ENCODE data around the gene SPRYD4.
"Not testable (repeated sequence)": the region's sequence is repeated elsewhere in the genome, so short reads cannot be mapped to it uniquely, and the experiment has no call there.

SPRYD4 gene

GRCh38 chr12:56468216-56469006 lies at the start of gene SPRYD4:
Gene SPRYD4, plus strand, starts transcription at chr12:56468578. Its CDS starts 14 bp downstream, at chr12:56468592.
- H3K4me3 ChIP-seq (ENCODE audit: low read length), result peak within 1 kb of the TSS; percentile 88
- DNase-seq (ENCODE audit: low read depth, low spot score), result peak; percentile 71
- no peaks in the 10 kb centered on the region for H3K27me3 ChIP-seq (ENCODE audit: control insufficient read depth, insufficient read depth, low read length)
- H3K9me3 ChIP-seq (ENCODE audit: control insufficient read depth, insufficient read depth, low read length), result no peaks in the 10 kb centered on the region
- H3K36me3 ChIP-seq (ENCODE audit: control insufficient read depth, insufficient read depth, low read length), result peaks cover 3% of the 10 kb centered on the region; the same call in 1 of the 2 replicates
- no CpG with 5 or more reads among the region's 43 CpGs for WGBS (ENCODE audit: insufficient coverage, insufficient read length)
- peaks cover 5% of the 10 kb centered on the region for H3K4me1 ChIP-seq (ENCODE audit: control insufficient read depth, insufficient read depth, low read length)
- no peak within 1 kb of the TSS for H3K27ac ChIP-seq (ENCODE audit: low read length)

DNA sequence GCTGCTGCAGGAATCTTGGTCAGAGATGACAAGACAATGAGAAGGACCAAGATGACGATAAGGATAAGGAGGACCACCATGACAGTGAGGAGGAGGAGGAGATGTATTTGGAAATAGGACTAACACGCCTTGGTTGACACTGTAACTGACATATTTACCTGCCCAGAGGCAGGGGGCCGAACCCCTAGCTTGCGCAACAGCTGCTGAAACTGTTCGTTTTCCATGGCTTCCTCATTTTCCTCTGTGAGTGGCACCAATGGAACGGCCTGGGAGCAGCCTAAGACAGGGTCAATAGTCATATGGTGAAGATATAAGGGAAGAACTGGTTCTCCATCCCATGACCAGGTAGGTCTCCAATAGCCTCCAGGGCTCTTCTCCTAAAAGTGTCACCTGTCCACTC lies 48.0 kb upstream of the SPRYD4 start:
- no CpG with 5 or more reads among the region's 6 CpGs for WGBS (ENCODE audit: insufficient coverage, insufficient read length)
- peaks cover 32% of the 10 kb centered on the region for H3K36me3 ChIP-seq (ENCODE audit: control insufficient read depth, insufficient read depth, low read length)
- H3K4me3 ChIP-seq (ENCODE audit: low read length), result no peak overlapping the region
- no peak for DNase-seq (ENCODE audit: low read depth, low spot score)
- H3K9me3 ChIP-seq (ENCODE audit: control insufficient read depth, insufficient read depth, low read length), result no peaks in the 10 kb centered on the region
- no peaks in the 10 kb centered on the region for H3K4me1 ChIP-seq (ENCODE audit: control insufficient read depth, insufficient read depth, low read length)
- no peaks in the 10 kb centered on the region for H3K27me3 ChIP-seq (ENCODE audit: control insufficient read depth, insufficient read depth, low read length)
- no peak overlapping the region for H3K27ac ChIP-seq (ENCODE audit: low read length)

DNA sequence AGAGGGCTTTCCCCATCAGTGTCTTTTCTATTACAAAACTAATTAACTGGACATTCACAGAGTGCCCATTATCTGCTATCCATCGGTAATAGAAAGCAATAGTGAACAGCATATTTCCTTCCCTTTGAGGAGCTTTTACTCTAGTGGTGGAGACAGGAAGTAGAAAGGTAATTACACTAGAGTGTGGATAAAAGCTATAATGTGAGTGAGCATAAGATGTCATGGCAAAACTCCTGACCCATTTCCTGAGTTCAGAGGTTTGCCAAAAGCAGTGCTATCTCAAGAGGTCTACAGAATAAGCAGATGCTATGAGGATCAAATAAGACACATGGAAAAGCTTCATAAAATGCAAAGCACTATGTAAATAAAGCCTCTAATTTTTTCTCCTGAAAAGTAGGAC lies 43.2 kb upstream of the SPRYD4 start:
- DNase-seq (ENCODE audit: low read depth, low spot score), result no peak
- WGBS (ENCODE audit: insufficient coverage, insufficient read length), result no CpG with 5 or more reads among the region's 1 CpG
- no peak overlapping the region for H3K4me3 ChIP-seq (ENCODE audit: low read length)
- H3K36me3 ChIP-seq (ENCODE audit: control insufficient read depth, insufficient read depth, low read length), result peaks cover 48% of the 10 kb centered on the region
- no peak overlapping the region for H3K27ac ChIP-seq (ENCODE audit: low read length)
- no peaks in the 10 kb centered on the region for H3K27me3 ChIP-seq (ENCODE audit: control insufficient read depth, insufficient read depth, low read length)
- H3K4me1 ChIP-seq (ENCODE audit: control insufficient read depth, insufficient read depth, low read length), result no peaks in the 10 kb centered on the region
- no peaks in the 10 kb centered on the region for H3K9me3 ChIP-seq (ENCODE audit: control insufficient read depth, insufficient read depth, low read length)

DNA sequence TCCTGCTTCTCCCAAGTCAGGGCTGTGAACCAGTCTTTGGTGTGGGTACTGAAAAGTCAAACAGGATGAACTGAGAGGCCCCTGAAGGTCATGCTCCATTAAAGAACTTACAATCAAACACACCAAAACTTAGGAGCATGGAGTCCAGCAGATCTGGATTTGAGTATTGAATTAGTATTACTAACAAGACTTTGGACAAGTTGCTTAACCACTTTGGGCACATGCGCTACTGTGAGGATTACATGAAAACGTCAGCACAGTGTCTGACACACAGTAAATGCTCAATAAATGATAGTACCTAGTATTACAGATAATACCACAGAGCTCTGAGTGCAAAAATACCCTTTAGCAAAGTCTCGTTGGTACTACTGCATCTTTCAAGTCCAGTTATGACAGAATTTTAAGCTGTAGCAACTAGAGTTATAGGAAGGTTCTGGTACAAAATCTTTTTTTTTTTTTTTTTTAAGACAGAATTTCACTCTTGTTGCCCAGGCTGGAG lies 42.4 kb upstream of the SPRYD4 start:
- H3K4me3 ChIP-seq (ENCODE audit: low read length), result no peak overlapping the region
- no peaks in the 10 kb centered on the region for H3K4me1 ChIP-seq (ENCODE audit: control insufficient read depth, insufficient read depth, low read length)
- no peak overlapping the region for H3K27ac ChIP-seq (ENCODE audit: low read length)
- no peak for DNase-seq (ENCODE audit: low read depth, low spot score)
- no CpG with 5 or more reads among the region's 3 CpGs for WGBS (ENCODE audit: insufficient coverage, insufficient read length)
- no peaks in the 10 kb centered on the region for H3K27me3 ChIP-seq (ENCODE audit: control insufficient read depth, insufficient read depth, low read length)
- peaks cover 48% of the 10 kb centered on the region for H3K36me3 ChIP-seq (ENCODE audit: control insufficient read depth, insufficient read depth, low read length)
- H3K9me3 ChIP-seq (ENCODE audit: control insufficient read depth, insufficient read depth, low read length), result no peaks in the 10 kb centered on the region

DNA sequence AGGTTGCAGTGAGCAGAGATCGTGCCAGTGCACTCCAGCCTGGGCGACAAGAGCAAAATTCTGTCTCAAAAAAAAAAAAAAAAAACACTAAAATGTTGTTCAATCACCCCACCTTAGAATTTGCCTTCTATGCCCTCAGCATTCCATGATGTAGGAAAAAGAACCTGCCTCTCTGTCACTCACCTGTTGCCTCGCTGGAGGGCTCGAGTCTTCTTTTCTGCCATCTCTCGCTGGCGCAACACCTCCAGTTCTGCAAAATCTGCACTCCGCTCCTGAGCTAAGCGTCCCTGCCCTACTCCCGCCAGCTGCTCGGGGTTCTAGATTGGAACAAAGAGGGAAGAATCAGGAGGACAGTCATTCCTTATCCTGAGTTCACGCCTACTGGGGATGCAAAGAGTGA lies 37.1 kb upstream of the SPRYD4 start:
- no peaks in the 10 kb centered on the region for H3K4me1 ChIP-seq (ENCODE audit: control insufficient read depth, insufficient read depth, low read length)
- no peak overlapping the region for H3K27ac ChIP-seq (ENCODE audit: low read length)
- no peak overlapping the region for H3K4me3 ChIP-seq (ENCODE audit: low read length)
- no peaks in the 10 kb centered on the region for H3K9me3 ChIP-seq (ENCODE audit: control insufficient read depth, insufficient read depth, low read length)
- H3K27me3 ChIP-seq (ENCODE audit: control insufficient read depth, insufficient read depth, low read length), result no peaks in the 10 kb centered on the region
- no peak for DNase-seq (ENCODE audit: low read depth, low spot score)
- H3K36me3 ChIP-seq (ENCODE audit: control insufficient read depth, insufficient read depth, low read length), result peaks cover 31% of the 10 kb centered on the region
- WGBS (ENCODE audit: insufficient coverage, insufficient read length), result no CpG with 5 or more reads among the region's 11 CpGs

DNA sequence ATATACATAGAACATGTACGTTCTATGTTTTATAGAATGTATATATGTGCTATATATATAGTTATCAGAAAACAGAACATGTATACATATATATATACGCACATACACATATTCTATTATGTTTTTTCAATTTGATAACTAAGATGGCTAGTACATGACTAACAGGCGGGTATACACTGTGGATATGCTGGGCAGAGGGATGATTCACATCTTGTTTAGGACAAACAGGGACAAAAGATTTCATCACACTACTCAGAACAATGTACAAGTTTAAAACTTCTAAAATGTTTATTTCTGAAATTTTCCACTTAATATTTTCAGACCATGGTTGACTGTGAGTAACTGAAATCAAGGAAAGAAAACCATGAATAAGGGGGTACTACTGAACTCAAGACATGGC lies 36.5 kb upstream of the SPRYD4 start:
- Histone ChIP-seq H3K9me3 (ENCODE audit: control insufficient read depth, insufficient read depth, low read length) (no peaks in the 10 kb centered on the region), H3K27ac (ENCODE audit: low read length) (no peak overlapping the region), H3K4me3 (ENCODE audit: low read length) (no peak overlapping the region), H3K27me3 (ENCODE audit: control insufficient read depth, insufficient read depth, low read length) (no peaks in the 10 kb centered on the region), H3K4me1 (ENCODE audit: control insufficient read depth, insufficient read depth, low read length) (no peaks in the 10 kb centered on the region), H3K36me3 (ENCODE audit: control insufficient read depth, insufficient read depth, low read length) (peaks cover 31% of the 10 kb centered on the region)
- no peak for DNase-seq (ENCODE audit: low read depth, low spot score)
- no CpG with 5 or more reads among the region's 3 CpGs for WGBS (ENCODE audit: insufficient coverage, insufficient read length)

- DNase-seq (ENCODE audit: low read depth, low spot score), result no peak
- Histone ChIP-seq H3K9me3 (ENCODE audit: control insufficient read depth, insufficient read depth, low read length) (no peaks in the 10 kb centered on the region), H3K36me3 (ENCODE audit: control insufficient read depth, insufficient read depth, low read length) (peaks cover 13% of the 10 kb centered on the region), H3K4me3 (ENCODE audit: low read length) (no peak overlapping the region), H3K4me1 (ENCODE audit: control insufficient read depth, insufficient read depth, low read length) (no peaks in the 10 kb centered on the region), H3K27me3 (ENCODE audit: control insufficient read depth, insufficient read depth, low read length) (no peaks in the 10 kb centered on the region), H3K27ac (ENCODE audit: low read length) (no peak overlapping the region)
- no CpG with 5 or more reads among the region's 6 CpGs for WGBS (ENCODE audit: insufficient coverage, insufficient read length)
These were observed 33.5 kb upstream of the SPRYD4 start for GRCh38 chr12:56434828-56435227.

- Histone ChIP-seq H3K4me1 (ENCODE audit: control insufficient read depth, insufficient read depth, low read length) (no peaks in the 10 kb centered on the region), H3K27me3 (ENCODE audit: control insufficient read depth, insufficient read depth, low read length) (no peaks in the 10 kb centered on the region), H3K36me3 (ENCODE audit: control insufficient read depth, insufficient read depth, low read length) (no peaks in the 10 kb centered on the region), H3K4me3 (ENCODE audit: low read length) (no peak overlapping the region), H3K9me3 (ENCODE audit: control insufficient read depth, insufficient read depth, low read length) (no peaks in the 10 kb centered on the region), H3K27ac (ENCODE audit: low read length) (no peak overlapping the region)
- WGBS (ENCODE audit: insufficient coverage, insufficient read length), result no CpG with 5 or more reads among the region's 11 CpGs
- DNase-seq (ENCODE audit: low read depth, low spot score), result no peak
These were observed 30.8 kb upstream of the SPRYD4 start for GRCh38 chr12:56437430-56438176.

- not testable (repeated sequence) for H3K9me3 ChIP-seq (ENCODE audit: control insufficient read depth, insufficient read depth, low read length); DNase-seq (ENCODE audit: low read depth, low spot score); H3K27ac ChIP-seq (ENCODE audit: low read length); H3K4me1 ChIP-seq (ENCODE audit: control insufficient read depth, insufficient read depth, low read length); H3K36me3 ChIP-seq (ENCODE audit: control insufficient read depth, insufficient read depth, low read length); H3K27me3 ChIP-seq (ENCODE audit: control insufficient read depth, insufficient read depth, low read length); H3K4me3 ChIP-seq (ENCODE audit: low read length)
- no CpG with 5 or more reads among the region's 2 CpGs for WGBS (ENCODE audit: insufficient coverage, insufficient read length)
These were observed 25.2 kb upstream of the SPRYD4 start for GRCh38 chr12:56443208-56443607.

GRCh38 chr12:56448860-56449621 lies 19.3 kb upstream of the SPRYD4 start, which contains the start of gene TIMELESS:
Gene TIMELESS, minus strand, starts transcription at chr12:56449426. Its CDS starts 15,256 bp downstream, at chr12:56434170.
- no peak within 1 kb of the TSS for H3K27ac ChIP-seq (ENCODE audit: low read length)
- H3K4me1 ChIP-seq (ENCODE audit: control insufficient read depth, insufficient read depth, low read length), result no peaks in the 10 kb centered on the region; the same call in 1 of the 2 replicates
- no CpG with 5 or more reads among the region's 58 CpGs for WGBS (ENCODE audit: insufficient coverage, insufficient read length)
- H3K9me3 ChIP-seq (ENCODE audit: control insufficient read depth, insufficient read depth, low read length), result no peaks in the 10 kb centered on the region
- DNase-seq (ENCODE audit: low read depth, low spot score), result no peak
- no peaks in the 10 kb centered on the region for H3K27me3 ChIP-seq (ENCODE audit: control insufficient read depth, insufficient read depth, low read length)
- H3K36me3 ChIP-seq (ENCODE audit: control insufficient read depth, insufficient read depth, low read length), result no peaks in the 10 kb centered on the region; the same call in 1 of the 2 replicates
- peak within 1 kb of the TSS; percentile 68; the same call in 1 of the 2 replicates for H3K4me3 ChIP-seq (ENCODE audit: low read length)

Measured in iPS DF 6.9 (cell line).